ENCODE results near the gene IRS2. TPM values are rescaled to one million over a fixed set of nuclear protein-coding genes. Genes with fewer than 3 reads are reported as not detected.

The IRS2 gene
- total RNA-seq, 1 donor from 2014 or later, result 11.8 TPM

DNA sequence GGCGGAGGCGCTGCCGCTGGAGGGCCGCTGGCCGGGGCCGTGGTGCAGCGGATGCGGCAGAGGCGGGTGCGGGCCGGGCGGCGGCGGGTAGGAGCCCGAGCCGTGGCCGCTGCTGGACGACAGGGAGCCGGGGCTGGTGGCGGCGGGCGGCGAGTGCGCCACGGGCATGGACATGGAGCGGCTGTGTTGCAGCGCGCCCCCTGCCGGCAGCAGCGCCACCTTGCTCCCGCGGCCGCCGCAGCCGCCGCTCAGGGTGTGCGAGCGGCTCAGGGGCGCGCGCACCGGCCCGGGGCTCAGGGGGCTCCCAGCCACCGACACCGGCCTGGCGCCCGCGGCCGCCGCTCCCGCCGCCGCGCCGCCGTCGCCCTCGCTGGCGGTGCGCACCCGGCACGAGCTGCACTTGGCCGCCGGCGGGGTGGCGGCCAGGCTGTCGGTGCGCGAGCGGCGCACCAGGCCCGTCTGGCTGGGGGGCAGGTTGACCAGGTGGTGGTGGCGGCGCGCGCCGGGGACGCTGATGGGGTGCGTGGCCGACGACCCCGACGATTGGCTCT is 1.7 kb downstream of the IRS2 start:
- Mint-ChIP-seq H3K27ac (no peak overlapping the region), H3K36me3 (peaks cover 8% of the 10 kb centered on the region)

DNA sequence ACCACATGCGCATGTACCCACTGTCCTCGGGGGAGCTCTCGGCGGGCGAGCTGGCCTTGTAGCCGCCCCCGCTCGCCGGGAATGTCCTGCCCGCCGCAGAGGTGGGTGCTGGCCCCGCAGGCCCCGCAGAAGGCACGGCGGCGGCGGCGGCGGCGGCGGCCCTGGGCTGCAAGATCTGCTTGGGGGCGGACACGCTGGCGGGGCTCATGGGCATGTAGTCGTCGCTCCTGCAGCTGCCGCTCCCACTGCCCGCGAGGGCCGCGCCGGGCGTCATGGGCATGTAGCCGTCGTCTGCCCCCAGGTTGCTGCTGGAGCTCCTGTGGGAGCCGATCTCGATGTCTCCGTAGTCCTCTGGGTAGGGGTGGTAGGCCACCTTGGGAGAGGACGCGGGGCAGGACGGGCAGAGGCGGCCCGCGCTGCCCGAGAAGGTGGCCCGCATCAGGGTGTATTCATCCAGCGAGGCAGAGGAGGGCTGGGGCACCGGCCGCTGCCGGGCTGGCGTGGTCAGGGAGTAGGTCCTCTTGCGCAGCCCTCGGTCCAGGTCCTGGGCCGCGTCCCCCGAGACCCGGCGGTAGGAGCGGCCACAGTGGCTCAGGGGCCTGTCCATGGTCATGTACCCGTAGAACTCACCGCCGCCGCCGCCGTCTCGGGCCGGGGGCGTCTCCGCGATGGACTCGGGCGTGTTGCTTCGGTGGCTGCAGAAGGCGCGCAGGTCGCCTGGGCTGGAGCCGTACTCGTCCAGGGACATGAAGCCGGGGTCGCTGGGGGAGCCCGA is 2.4 kb downstream of the IRS2 start:
- Mint-ChIP-seq H3K4me1 (peaks cover 28% of the 10 kb centered on the region), H3K27ac (no peak overlapping the region), H3K9me3 (no peaks in the 10 kb centered on the region), H3K27me3 (ENCODE audit: low read depth) (peaks cover 12% of the 10 kb centered on the region), H3K4me3 (peak overlapping the region; percentile 54), H3K36me3 (peaks cover 8% of the 10 kb centered on the region)
- TF ChIP-seq, protein P1, sequence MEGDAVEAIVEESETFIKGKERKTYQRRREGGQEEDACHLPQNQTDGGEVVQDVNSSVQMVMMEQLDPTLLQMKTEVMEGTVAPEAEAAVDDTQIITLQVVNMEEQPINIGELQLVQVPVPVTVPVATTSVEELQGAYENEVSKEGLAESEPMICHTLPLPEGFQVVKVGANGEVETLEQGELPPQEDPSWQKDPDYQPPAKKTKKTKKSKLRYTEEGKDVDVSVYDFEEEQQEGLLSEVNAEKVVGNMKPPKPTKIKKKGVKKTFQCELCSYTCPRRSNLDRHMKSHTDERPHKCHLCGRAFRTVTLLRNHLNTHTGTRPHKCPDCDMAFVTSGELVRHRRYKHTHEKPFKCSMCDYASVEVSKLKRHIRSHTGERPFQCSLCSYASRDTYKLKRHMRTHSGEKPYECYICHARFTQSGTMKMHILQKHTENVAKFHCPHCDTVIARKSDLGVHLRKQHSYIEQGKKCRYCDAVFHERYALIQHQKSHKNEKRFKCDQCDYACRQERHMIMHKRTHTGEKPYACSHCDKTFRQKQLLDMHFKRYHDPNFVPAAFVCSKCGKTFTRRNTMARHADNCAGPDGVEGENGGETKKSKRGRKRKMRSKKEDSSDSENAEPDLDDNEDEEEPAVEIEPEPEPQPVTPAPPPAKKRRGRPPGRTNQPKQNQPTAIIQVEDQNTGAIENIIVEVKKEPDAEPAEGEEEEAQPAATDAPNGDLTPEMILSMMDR (IDR thresholded peaks at IDR 0.05; ENCODE audit: unreplicated experiment), result no peak
- DNase-seq (ENCODE audit: low spot score in 2 of 2, unreplicated experiment in 2 of 2), result no peak

More for the DNA sequence above, 1.7 kb downstream of the IRS2 start:
- H3K4me3 Mint-ChIP-seq, result peak overlapping the region; percentile 65
- H3K27me3 Mint-ChIP-seq (ENCODE audit: low read depth), result peaks cover 17% of the 10 kb centered on the region
- TF ChIP-seq, protein P1 (IDR thresholded peaks at IDR 0.05; ENCODE audit: unreplicated experiment), result peak; percentile 53
- peak; percentile 75 to 91 for DNase-seq (ENCODE audit: low spot score in 2 of 2, unreplicated experiment in 2 of 2)
- no peaks in the 10 kb centered on the region for H3K9me3 Mint-ChIP-seq
- peaks cover 21% of the 10 kb centered on the region for H3K4me1 Mint-ChIP-seq

DNA sequence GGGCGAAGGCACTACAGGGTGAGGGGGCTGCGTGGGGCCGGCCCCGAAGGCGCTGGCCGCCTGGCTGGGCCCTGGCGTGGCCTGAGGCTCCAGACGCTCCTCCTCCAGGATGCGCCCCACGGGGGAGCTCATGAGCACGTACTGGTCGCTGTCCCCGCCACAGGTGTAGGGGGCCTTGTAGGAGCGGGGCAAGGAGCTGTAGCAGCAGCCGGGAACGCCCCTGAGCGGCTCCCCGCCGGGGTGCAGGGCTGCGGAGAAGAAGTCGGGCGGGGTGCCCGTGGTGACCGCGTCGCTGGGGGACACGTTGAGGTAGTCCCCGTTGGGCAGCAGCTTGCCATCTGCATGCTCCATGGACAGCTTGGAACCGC is 3.0 kb downstream of the IRS2 start:
- TF ChIP-seq, protein P1 (IDR thresholded peaks at IDR 0.05; ENCODE audit: unreplicated experiment), result no peak
- Mint-ChIP-seq H3K36me3 (peaks cover 8% of the 10 kb centered on the region), H3K4me1 (peaks cover 31% of the 10 kb centered on the region), H3K4me3 (no peak overlapping the region), H3K27ac (no peak overlapping the region), H3K9me3 (no peaks in the 10 kb centered on the region), H3K27me3 (ENCODE audit: low read depth) (peaks cover 7% of the 10 kb centered on the region)
- DNase-seq (ENCODE audit: low spot score in 2 of 2, unreplicated experiment in 2 of 2), result no peak

DNA sequence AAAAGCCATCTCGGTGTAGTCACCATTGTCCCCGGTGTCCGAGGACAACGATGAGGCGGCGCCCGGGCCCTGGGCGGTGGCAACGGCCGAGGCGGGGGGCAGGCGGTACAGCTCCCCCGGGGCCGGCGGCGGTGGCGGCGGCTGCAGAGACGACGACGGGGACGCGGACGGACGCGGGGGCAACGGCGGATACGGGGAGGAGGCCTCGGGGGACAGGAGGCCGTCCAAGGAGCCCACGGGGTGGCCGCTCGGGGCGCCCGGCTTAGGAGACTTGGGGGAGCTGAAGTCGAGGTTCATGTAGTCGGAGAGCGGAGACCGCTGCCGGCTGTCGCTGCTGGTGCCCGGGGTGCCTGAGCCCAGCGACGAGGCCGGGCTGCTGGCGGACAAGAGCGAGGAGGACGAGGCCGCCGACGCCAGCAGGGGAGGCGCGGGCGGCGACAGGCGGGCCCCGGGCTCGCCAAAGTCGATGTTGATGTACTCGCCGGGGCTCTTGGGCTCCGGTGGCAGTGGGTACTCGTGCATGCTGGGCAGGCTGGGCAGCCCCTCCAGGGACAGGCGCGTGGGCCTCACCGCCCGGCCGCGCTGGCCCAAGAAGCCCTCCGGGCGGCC is 3.5 kb downstream of the IRS2 start:
- H3K9me3 Mint-ChIP-seq, result no peaks in the 10 kb centered on the region
- peak overlapping the region; percentile 34 for H3K4me3 Mint-ChIP-seq
- DNase-seq (ENCODE audit: low spot score in 2 of 2, unreplicated experiment in 2 of 2), result no peak
- H3K36me3 Mint-ChIP-seq, result peaks cover 8% of the 10 kb centered on the region
- no peak overlapping the region for H3K27ac Mint-ChIP-seq
- TF ChIP-seq, protein P1 (IDR thresholded peaks at IDR 0.05; ENCODE audit: unreplicated experiment), result no peak
- peaks cover 3% of the 10 kb centered on the region for H3K27me3 Mint-ChIP-seq (ENCODE audit: low read depth)
- peaks cover 31% of the 10 kb centered on the region for H3K4me1 Mint-ChIP-seq

DNA sequence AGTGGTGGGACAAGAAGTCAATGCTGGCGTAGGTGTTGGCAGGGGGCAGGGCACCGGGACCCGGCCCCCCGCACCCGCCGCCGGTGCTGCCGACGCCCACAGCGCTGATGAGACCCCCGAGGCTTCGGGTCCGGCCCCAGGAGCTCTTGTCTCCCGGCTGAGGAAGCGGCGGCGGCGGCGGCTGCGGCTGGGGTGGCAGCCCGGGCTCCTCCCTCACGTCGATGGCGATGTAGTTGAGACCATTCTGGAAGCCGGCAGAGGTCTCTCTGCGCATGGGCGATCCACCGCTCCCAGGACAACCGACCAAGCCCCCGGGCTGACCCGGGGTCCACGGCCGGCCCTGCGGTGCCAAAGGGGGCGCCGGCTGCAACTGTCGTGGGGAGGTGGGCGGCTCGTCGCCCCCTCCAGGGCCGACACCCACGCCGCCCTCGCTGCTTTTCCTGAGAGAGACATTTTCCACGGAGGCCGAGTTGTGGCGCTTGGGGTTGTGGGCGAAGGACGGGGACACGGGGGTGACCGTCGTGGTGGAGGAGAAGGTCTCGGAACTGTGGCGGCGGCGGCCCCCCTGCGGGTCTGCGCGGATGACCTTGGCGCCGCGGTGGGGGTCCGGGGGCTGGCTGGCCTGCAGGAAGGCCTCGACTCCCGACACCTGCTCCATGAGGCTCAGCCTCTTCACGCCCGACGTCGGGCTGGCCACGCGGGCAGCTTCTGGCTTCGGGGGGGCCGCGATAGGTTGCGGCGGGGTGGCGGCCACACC is 4.1 kb downstream of the IRS2 start:
- H3K9me3 Mint-ChIP-seq, result no peaks in the 10 kb centered on the region
- no peak for DNase-seq (ENCODE audit: low spot score in 2 of 2, unreplicated experiment in 2 of 2)
- no peak overlapping the region for H3K27ac Mint-ChIP-seq
- peaks cover 3% of the 10 kb centered on the region for H3K27me3 Mint-ChIP-seq (ENCODE audit: low read depth)
- peaks cover 8% of the 10 kb centered on the region for H3K36me3 Mint-ChIP-seq
- TF ChIP-seq, protein P1 (IDR thresholded peaks at IDR 0.05; ENCODE audit: unreplicated experiment), result no peak
- H3K4me1 Mint-ChIP-seq, result peaks cover 31% of the 10 kb centered on the region
- no peak overlapping the region for H3K4me3 Mint-ChIP-seq
